SU-DHL-6 (cell line): ENCODE data around the gene P2RY8.

Source experiments
- H2AFZ ChIP-seq: fragments of 200-600 bp; sonication (generic); 2 replicates; pipeline ENCODE4 v1.6.1; 2014; ENCODE audit warnings: low read depth, mild to moderate bottlenecking, moderate library complexity, mixed read lengths, antibody characterized with exemption, low read length; ENCODE audit not compliant: severe bottlenecking
- H3F3A ChIP-seq: fragments of 200-600 bp; shearing (Covaris generic); 2 replicates; pipeline ENCODE4 v1.6.0; 2016; ENCODE audit warnings: antibody characterized with exemption, mild to moderate bottlenecking; ENCODE audit not compliant: insufficient read depth
- H3K27ac ChIP-seq: fragments of 200-600 bp; sonication (generic); 2 replicates; pipeline ENCODE4 v1.5.1; 2016; ENCODE audit warnings: low read depth, mild to moderate bottlenecking, low read length, moderate library complexity, mixed read lengths
- H3K27me3 ChIP-seq: fragments of 200-600 bp; sonication (generic), shearing (Covaris generic); 2 replicates; pipeline ENCODE4 v1.6.0; 2014; ENCODE audit warnings: mild to moderate bottlenecking, low read length
- H3K36me3 ChIP-seq: fragments of 200-600 bp; sonication (generic); 2 replicates; pipeline ENCODE4 v1.6.1; 2014; ENCODE audit warnings: mild to moderate bottlenecking, low read length, mixed read lengths
- H3K4me2 ChIP-seq: fragments of 300-600, 200-600 bp; shearing (Covaris generic), sonication (generic); 2 replicates; pipeline ENCODE4 v1.6.0; 2014; ENCODE audit warnings: low read length, low read depth, mild to moderate bottlenecking; ENCODE audit not compliant: poor library complexity, severe bottlenecking
- H3K4me3 ChIP-seq: fragments of 200-600 bp; sonication (generic); 2 replicates; pipeline ENCODE4 v1.5.1; 2014; ENCODE audit warnings: antibody characterized with exemption, low read length, mild to moderate bottlenecking, mixed read lengths; ENCODE audit not compliant: insufficient read depth, poor library complexity, severe bottlenecking
- H3K79me2 ChIP-seq: fragments of 200-600 bp; sonication (generic); 2 replicates; pipeline ENCODE4 v1.6.1; 2014; ENCODE audit warnings: mild to moderate bottlenecking, low read length, moderate library complexity; ENCODE audit not compliant: insufficient read depth
- H3K9ac ChIP-seq: fragments of 200-600 bp; sonication (generic); 2 replicates; pipeline ENCODE4 v1.7.0; 2014; ENCODE audit warnings: mild to moderate bottlenecking, low read length
- H3K9me2 ChIP-seq: fragments of 200-600 bp; sonication (generic); replicated peaks from 2 replicates; pipeline ENCODE4 v1.6.1; 2014; ENCODE audit warnings: low read length; ENCODE audit not compliant: insufficient read depth
- H3K9me3 ChIP-seq: fragments of 200-600 bp; sonication (generic); 2 replicates; pipeline ENCODE4 v1.6.1; 2014; ENCODE audit warnings: low read length, mixed read lengths; ENCODE audit not compliant: insufficient read depth
- H4K20me1 ChIP-seq: fragments of 200-600 bp; sonication (generic); 2 replicates; pipeline ENCODE4 v1.6.1; 2014; ENCODE audit warnings: low read depth, mild to moderate bottlenecking, antibody characterized with exemption, low read length, moderate library complexity, mixed read lengths
- EZH2phosphoT487 ChIP-seq: fragments of 200-600 bp; sonication (generic), shearing (Covaris generic); conservative IDR thresholded peaks from 2 replicates; pipeline ENCODE4 v1.6.1; 2018; ENCODE audit warnings: mild to moderate bottlenecking, antibody characterized with exemption, low read length, moderate library complexity, mixed read lengths
- TF ChIP-seq, protein P1 (sequence below): fragments of 200-600 bp; sonication (generic); IDR thresholded peaks from one replicate; pipeline ENCODE4 v1.5.1; 2017; ENCODE audit warnings: antibody characterized with exemption, mild to moderate bottlenecking, low read length, moderate library complexity; ENCODE audit not compliant: insufficient read depth, poor library complexity, severe bottlenecking

Gene P2RY8

DNA sequence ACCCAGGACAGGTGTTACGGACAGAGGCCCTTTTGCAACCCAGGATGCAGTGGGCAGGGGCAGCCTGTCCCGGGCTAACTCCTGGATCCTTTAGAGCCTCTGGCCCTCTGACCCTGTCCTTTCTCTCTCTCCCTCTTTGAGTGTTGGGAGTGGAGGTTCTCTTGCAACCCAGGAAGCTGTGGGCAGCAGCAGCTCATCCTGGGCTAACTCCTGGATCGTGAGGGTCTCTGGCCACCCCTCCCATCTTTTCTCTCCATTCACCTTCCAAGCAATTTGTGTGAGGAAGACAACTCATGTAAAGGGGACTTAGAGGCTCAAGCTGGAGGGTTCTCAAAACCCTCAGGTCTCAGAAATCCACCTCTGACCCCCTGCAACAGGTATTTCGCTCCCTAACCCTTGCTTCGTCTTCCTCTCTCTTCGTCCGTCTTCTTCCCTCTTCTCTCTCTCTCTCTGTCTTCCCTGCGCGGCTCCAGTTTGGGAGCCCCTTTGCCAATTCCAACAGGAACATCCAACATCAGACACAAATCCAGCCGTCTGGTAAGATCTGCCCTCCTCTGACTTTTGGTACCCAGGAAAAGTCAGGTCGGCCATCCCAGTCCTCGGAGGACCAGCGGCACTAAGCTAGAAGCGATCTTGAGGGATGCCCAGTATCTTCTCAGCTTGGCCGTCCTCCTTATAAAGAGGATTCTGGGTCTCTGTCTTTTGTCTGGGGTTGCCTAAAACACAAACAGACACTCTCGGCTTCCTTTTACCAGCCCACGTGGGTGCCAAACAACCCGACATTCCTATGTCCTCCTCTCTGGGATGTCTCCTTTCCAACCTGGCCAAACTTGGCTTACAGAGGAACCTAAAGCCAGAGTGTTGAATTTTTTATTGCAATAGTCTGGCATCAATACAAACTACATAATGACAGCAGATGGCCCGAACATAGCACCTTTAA is 92.2 kb downstream of the P2RY8 start:
- H3F3A ChIP-seq, result no peaks in the 10 kb centered on the region
- H3K4me2 ChIP-seq, result no peak overlapping the region
- TF ChIP-seq, protein P1, sequence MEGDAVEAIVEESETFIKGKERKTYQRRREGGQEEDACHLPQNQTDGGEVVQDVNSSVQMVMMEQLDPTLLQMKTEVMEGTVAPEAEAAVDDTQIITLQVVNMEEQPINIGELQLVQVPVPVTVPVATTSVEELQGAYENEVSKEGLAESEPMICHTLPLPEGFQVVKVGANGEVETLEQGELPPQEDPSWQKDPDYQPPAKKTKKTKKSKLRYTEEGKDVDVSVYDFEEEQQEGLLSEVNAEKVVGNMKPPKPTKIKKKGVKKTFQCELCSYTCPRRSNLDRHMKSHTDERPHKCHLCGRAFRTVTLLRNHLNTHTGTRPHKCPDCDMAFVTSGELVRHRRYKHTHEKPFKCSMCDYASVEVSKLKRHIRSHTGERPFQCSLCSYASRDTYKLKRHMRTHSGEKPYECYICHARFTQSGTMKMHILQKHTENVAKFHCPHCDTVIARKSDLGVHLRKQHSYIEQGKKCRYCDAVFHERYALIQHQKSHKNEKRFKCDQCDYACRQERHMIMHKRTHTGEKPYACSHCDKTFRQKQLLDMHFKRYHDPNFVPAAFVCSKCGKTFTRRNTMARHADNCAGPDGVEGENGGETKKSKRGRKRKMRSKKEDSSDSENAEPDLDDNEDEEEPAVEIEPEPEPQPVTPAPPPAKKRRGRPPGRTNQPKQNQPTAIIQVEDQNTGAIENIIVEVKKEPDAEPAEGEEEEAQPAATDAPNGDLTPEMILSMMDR, result no peak
- no peak for TF ChIP-seq EZH2phosphoT487
- H3K27ac ChIP-seq, result no peak overlapping the region
- H3K9me3 ChIP-seq, result no peaks in the 10 kb centered on the region
- H3K9me2 ChIP-seq, result no peaks in the 10 kb centered on the region
- no peak overlapping the region for H3K4me3 ChIP-seq
- no peak overlapping the region for H3K9ac ChIP-seq
- no peak overlapping the region for H2AFZ ChIP-seq
- no peaks in the 10 kb centered on the region for H3K27me3 ChIP-seq
- no peaks in the 10 kb centered on the region for H4K20me1 ChIP-seq
- H3K36me3 ChIP-seq, result no peaks in the 10 kb centered on the region
- H3K79me2 ChIP-seq, result peaks cover 6% of the 10 kb centered on the region; the same call in 1 of the 2 replicates

DNA sequence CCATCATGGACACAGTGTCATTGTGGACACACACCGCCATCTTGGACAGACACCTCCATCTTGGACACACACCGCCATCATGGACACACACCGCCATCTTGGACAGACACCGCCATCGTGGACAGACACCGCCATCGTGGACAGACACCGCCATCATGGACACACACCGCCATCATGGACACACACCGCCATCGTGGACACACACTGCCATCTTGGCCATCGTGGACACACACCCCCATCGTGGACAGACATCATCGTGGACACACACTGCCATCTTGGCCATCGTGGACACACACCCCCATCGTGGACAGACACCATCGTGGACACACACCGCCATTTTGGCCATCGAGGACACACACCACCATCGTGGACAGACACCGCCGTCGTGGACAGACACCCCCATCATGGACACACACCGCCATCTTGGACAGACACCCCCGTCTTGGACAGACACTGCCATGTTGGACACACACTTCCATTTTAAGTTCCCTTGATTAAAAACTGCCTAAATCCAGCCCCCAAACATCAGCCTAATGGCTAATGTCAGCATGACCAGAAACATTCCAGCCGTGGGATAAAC is 93.4 kb downstream of the P2RY8 start:
- no peaks in the 10 kb centered on the region for H4K20me1 ChIP-seq
- H3F3A ChIP-seq, result no peaks in the 10 kb centered on the region
- H2AFZ ChIP-seq, result no peak overlapping the region
- no peak overlapping the region for H3K27ac ChIP-seq
- peaks cover 3% of the 10 kb centered on the region; the same call in 1 of the 2 replicates for H3K79me2 ChIP-seq
- H3K9me2 ChIP-seq, result no peaks in the 10 kb centered on the region
- no peaks in the 10 kb centered on the region for H3K27me3 ChIP-seq
- no peaks in the 10 kb centered on the region for H3K36me3 ChIP-seq
- no peak overlapping the region for H3K4me3 ChIP-seq
- no peak overlapping the region for H3K9ac ChIP-seq
- TF ChIP-seq, protein P1, result no peak
- no peak for TF ChIP-seq EZH2phosphoT487
- H3K4me2 ChIP-seq, result no peak overlapping the region
- H3K9me3 ChIP-seq, result no peaks in the 10 kb centered on the region

DNA sequence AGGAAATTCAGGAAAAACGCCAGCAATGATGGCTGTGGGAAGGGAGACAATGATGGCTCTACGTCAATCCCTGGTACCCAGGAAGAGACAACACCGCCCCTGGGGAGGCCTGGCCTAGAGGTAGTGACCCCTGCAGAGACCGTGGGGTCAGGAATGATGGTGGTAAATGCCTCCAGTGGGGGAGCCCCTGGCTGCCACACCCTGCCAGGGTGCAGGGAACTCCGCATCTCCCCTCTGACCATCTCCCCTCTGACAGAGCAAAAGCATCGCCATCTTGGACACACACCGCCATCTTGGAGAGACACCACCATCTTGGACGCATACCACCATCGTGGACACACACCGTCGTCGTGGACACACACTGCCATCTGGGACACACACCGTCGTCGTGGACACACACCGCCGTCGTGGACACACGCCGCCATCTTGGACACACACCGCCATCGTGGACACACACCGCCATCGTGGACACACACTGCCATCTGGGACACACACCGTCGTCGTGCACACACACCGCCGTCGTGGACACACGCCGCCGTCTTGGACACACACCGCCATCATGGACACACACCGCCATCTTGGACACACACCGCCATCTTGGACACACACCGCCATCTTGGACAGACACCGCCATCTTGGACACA is 94.1 kb downstream of the P2RY8 start:
- H3K4me2 ChIP-seq, result no peak overlapping the region
- no peaks in the 10 kb centered on the region for H3K9me2 ChIP-seq
- no peak overlapping the region for H3K27ac ChIP-seq
- no peaks in the 10 kb centered on the region for H3F3A ChIP-seq
- no peak overlapping the region for H3K9ac ChIP-seq
- H3K9me3 ChIP-seq, result no peaks in the 10 kb centered on the region
- peaks cover 3% of the 10 kb centered on the region; the same call in 1 of the 2 replicates for H3K79me2 ChIP-seq
- H3K4me3 ChIP-seq, result no peak overlapping the region
- no peak overlapping the region for H2AFZ ChIP-seq
- no peaks in the 10 kb centered on the region for H3K27me3 ChIP-seq
- TF ChIP-seq, protein P1, result no peak
- TF ChIP-seq EZH2phosphoT487, result no peak
- H4K20me1 ChIP-seq, result no peaks in the 10 kb centered on the region
- H3K36me3 ChIP-seq, result no peaks in the 10 kb centered on the region
